Esophagus squamous epithelium (tissue), 4 donors: ENCODE data around the gene ACP1.

Experiments used
- POLR2A ChIP-seq, 4 donors: fragments of 450-650 bp; IDR thresholded peaks; one replicate each; pipeline ENCODE4 v1.6.1; 2017; ENCODE audit warnings: antibody characterized with exemption in 4 of 4, mild to moderate bottlenecking in 4 of 4, moderate library complexity in 3 of 4
- TF ChIP-seq, protein P1 (sequence below), 6 experiments: fragments of 450-650 bp in 4 of 6; fragments of 200-600 bp in 2 of 6; sonication (generic) in 2 of 6; IDR thresholded peaks; one replicate each; pipeline ENCODE4 v1.5.1; 2016 to 2019; ENCODE audit warnings: antibody characterized with exemption in 6 of 6, mild to moderate bottlenecking in 4 of 6, moderate library complexity in 4 of 6

DNA sequence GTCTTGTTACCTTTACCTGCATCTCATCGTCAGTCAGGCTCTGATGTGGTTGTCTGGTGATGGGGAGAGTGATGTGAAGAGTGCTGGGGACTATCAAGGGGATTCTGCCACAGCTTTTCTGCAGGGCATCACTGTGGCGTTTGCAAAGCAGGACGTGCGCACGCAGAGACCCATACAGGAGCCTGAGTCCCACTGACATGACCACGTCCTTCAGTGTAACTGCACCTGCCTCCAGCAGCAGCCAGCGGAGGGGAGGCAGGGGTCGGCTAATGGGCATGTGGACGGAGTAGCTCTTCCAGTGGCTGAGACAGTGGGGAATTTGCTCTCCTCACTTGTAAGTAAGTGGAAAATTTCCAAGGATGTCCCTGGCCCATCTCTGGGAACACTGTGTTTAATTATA lies 16.6 kb downstream of the ACP1 start:
- TF ChIP-seq, protein P1, sequence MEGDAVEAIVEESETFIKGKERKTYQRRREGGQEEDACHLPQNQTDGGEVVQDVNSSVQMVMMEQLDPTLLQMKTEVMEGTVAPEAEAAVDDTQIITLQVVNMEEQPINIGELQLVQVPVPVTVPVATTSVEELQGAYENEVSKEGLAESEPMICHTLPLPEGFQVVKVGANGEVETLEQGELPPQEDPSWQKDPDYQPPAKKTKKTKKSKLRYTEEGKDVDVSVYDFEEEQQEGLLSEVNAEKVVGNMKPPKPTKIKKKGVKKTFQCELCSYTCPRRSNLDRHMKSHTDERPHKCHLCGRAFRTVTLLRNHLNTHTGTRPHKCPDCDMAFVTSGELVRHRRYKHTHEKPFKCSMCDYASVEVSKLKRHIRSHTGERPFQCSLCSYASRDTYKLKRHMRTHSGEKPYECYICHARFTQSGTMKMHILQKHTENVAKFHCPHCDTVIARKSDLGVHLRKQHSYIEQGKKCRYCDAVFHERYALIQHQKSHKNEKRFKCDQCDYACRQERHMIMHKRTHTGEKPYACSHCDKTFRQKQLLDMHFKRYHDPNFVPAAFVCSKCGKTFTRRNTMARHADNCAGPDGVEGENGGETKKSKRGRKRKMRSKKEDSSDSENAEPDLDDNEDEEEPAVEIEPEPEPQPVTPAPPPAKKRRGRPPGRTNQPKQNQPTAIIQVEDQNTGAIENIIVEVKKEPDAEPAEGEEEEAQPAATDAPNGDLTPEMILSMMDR (IDR thresholded peaks at IDR 0.05), result no peak
- TF ChIP-seq POLR2A (IDR thresholded peaks at IDR 0.05), result no peak
